ENCODE data around the gene COL5A2.
A peak's percentile ranks its signal among the peaks of the same experiment; 100 is the strongest.

DNA sequence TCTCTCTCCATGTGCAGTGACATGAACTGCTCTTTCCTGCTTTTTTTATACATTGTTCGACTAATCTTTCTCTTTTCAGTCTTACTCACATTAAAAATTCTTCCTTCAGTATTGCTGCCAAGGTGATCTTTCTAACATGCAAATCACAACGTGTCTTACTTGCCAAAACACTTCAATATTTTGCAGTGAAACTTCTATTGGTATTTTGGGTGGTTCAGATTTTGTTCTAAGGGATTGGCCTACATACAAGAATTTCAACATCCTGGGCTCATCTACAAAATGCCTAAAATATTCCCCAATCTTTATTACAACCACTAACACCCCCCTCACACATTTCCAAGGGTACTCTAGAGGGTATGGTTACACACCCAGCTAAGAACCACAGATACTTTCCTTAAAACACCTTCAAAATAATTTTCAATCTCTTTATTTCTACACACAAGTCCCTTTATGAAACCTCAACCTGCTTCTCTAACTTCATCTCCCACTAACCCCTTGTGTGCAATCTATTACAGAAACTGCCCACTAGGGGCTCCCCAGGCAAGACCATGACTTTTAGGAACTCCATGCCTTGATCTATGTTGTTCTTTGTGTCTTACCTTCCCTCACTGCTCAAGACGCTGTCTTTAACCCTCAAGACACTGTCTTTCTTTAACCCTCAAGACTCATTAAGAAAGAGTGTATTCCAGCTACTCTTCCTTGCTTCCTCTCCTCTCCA lies 154.5 kb downstream of the COL5A2 start:
- TF ChIP-seq, protein P1, sequence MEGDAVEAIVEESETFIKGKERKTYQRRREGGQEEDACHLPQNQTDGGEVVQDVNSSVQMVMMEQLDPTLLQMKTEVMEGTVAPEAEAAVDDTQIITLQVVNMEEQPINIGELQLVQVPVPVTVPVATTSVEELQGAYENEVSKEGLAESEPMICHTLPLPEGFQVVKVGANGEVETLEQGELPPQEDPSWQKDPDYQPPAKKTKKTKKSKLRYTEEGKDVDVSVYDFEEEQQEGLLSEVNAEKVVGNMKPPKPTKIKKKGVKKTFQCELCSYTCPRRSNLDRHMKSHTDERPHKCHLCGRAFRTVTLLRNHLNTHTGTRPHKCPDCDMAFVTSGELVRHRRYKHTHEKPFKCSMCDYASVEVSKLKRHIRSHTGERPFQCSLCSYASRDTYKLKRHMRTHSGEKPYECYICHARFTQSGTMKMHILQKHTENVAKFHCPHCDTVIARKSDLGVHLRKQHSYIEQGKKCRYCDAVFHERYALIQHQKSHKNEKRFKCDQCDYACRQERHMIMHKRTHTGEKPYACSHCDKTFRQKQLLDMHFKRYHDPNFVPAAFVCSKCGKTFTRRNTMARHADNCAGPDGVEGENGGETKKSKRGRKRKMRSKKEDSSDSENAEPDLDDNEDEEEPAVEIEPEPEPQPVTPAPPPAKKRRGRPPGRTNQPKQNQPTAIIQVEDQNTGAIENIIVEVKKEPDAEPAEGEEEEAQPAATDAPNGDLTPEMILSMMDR (conservative IDR thresholded peaks at IDR 0.05): peak; percentile 52
- no peak for TF ChIP-seq ZFX (IDR thresholded peaks at IDR 0.05)
